ENCODE measurements around the gene HAPLN3.

GRCh38 chr15:88842156-88842555 is 53.2 kb downstream of the HAPLN3 start:
- no peak for TF ChIP-seq CTCF (IDR thresholded peaks at IDR 0.05)
- TF ChIP-seq TCF12 (IDR thresholded peaks at IDR 0.05), result no peak
- TF ChIP-seq SIN3A (IDR thresholded peaks at IDR 0.05; ENCODE audit: borderline replicate concordance, low read depth, low read length), result no peak
- TF ChIP-seq SMC3 (IDR thresholded peaks at IDR 0.05; ENCODE audit: low read depth, low read length), result no peak
- TF ChIP-seq FOXJ3 (CRISPR knock-in tag; IDR thresholded peaks at IDR 0.05), result no peak
- no peak for TF ChIP-seq EZH2phosphoT487 (IDR thresholded peaks at IDR 0.05; ENCODE audit: borderline replicate concordance, low read depth)
- no peak for TF ChIP-seq MEF2A (IDR thresholded peaks at IDR 0.05; ENCODE audit: borderline replicate concordance, low read depth)
- no peak for TF ChIP-seq RCOR1 (IDR thresholded peaks at IDR 0.05; ENCODE audit: low read length)
- TF ChIP-seq MAX (IDR thresholded peaks at IDR 0.05; ENCODE audit: low read depth), result no peak
- no peak for TF ChIP-seq ELF1 (IDR thresholded peaks at IDR 0.05)

Measured in SK-N-SH (cell line).